NCI-H146 treated with DMSO at 0.1 percent for 48 hours (cell line): ENCODE results near the gene B4GALT5.

ENCODE experiments used
- DNase-seq: peaks from one replicate; lab custom pipeline; 2025; ENCODE audit not compliant: unreplicated experiment; lab: John Stamatoyannopoulos, UW

B4GALT5 gene

DNA sequence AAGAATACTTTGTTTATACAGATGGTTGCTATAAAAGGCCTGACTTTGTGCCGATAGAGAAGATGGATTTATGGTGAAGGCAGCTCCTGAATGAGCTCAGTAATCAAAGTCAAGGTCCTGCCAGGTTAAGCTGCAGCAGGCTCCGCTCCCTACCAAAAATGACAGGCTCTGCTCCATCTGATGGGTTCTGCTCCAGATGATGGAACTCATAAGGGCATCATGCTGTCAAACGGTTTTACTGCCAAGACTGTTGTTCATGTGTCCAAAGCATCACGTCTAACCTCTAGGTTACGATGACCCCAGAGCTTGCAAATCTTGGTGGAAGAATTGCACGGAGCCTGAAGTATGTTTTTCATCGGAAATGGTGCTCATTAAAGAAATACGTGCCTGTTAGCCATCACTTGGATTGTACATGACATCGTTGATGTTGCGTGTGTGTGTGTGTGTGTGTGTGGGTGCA, 126.5 kb downstream of the B4GALT5 start:
- no peak for DNase-seq

DNA sequence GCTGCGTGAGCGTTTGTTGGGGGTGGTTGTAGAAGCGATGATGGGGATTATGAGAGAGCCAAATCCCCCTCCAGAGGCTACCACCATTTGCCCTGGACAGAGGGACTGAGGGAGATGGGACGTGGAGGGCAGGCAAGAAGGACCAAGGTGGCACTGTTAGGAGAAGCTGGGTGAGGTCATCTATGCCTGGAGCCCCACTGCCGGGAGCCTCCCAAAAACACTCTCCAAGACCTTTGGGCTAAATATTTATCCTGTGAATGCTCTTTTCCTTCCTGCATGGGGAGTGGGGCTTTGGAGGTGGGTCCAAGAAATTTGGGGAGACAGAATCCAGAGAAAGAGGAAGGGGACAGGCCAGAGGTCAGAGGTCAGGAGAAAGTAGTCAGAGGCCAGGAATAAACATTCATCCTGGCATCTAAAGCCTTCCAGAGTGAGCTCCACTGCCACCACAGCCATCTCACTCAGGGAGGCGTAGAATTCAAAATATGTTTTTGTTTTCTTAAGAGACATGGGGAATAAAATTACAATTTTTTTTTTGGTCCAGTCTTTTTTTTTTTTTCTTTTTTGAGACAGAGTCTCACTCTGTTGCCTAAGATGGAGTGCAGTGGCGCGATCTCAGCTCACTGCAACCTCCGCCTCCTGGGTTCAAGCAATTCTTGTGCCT, 128.0 kb downstream of the B4GALT5 start:
- DNase-seq: no peak

DNA sequence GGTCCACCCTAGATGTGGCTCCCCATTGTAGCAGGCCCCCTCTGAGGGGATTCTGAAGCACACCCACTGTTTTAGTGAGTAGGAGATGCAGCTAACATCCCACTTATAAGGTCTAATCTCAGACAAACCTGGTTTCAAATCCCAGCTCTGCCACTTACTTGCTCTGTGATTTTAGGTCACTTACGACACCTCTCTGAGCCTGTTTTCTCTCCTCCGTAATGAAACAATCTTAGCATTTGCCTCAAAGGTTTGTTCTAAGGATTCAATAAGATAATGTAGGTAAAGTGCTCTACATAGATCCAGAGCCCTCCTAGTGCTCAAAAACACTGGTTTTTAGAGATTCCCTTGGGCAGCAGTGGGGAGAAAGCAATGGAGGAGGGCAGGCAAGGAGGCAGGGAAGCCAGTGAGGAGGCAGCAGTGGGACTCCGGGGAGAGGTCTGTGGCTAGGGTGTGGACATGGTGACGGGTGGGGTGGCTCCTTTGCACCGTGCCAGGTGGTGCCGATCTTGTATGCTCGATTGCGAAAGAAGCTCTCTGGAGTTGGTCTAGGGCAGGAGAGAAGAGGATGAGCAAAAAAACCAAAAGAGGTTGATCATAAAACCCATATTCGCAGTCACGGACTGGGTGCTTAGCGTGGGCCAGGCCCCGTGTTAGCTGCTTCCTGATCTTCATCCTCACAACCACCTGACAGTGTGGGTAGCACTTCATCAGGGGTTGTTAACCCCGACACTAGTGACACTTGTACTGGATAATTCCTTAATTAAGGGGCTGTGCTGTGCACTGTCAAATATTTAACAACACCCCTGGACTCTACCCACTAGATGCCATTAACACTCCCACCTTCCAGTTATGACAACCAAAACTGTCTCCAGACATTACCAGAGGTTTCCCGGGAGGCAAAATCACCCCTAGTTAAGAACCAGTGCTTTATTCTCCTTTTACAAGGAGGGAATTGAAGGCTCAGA, 129.0 kb downstream of the B4GALT5 start:
- DNase-seq: no peak

DNA sequence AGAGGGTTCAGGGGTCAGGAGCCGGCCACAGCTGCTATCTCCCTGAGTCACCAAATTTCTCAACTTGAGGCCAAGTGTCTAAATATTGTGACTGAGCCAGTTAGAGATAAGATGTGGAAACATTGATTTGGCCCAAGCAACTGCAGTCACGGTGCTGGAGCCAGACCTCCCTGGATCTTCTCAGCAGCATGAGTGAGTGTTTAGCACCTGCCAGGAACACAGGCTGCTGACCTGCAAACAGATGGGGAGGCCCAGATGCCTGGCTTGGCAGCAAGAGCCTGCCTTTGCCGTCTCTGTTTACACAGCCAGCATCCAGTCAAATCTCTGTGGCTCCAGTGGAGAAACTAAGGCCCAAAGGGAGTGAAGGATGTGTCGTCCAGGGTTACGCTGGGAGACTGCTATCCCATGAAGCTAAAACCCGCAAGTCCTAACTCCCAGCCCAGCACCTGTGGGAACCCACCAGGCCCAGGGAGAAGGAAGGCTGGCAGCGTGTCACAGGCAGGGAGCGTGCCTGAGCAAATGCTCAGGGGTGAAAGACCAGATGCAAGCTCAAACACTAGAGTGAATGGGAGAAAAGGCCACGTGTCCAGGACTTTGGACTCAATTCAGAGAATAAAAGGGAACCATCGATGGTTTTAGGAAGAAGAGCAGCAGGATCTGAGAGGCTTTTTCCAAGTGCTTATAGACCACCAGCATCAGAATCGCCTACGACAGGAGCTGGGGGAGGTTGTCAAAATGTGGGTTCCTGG, 129.8 kb downstream of the B4GALT5 start:
- DNase-seq: peak; percentile 43

DNA sequence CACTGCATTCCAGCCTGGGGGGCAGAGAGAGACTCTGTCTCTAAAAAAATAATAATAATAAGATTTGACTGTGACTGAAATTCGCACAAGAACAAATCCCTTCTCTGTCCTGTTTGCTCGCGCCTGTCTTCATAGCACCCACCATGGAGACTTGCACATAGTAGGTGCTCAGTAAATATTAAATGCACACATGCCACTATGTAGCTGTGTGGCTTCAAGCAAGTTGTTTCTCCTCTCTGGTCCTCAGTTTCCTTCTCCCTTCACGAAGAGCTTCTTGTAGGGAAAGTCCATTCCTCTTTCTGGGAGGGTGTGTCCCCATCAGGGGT, 130.4 kb downstream of the B4GALT5 start:
- DNase-seq: no peak
